GM18507 (cell line): ENCODE results near the gene NBEA.
"Not testable (repeated sequence)": the region's sequence is repeated elsewhere in the genome, so short reads cannot be mapped to it uniquely, and the experiment has no call there.

Experiments
- DNase-seq: peaks from one replicate; pipeline ENCODE4 v3.0.0; 2011; ENCODE audit warnings: low read depth; ENCODE audit not compliant: insufficient read length; ENCODE audit errors: extremely low spot score
- FAIRE-seq: peaks from 2 replicates; lab custom pipeline; 2011; peaks lifted over from hg19 to GRCh38; lab: Jason Lieb, UNC

The NBEA gene

GRCh38 chr13:35664747-35665146 lies 722.7 kb downstream of the NBEA start:
- DNase-seq (no peak), FAIRE-seq (no peak)

- FAIRE-seq (no peak), DNase-seq (no peak)
Measured at GRCh38 chr13:35669321-35669720, 727.3 kb downstream of the NBEA start.

- DNase-seq = no peak
- no peak for FAIRE-seq
Measured at GRCh38 chr13:35672611-35673010, 730.5 kb downstream of the NBEA start.

GRCh38 chr13:35675651-35676050 lies 733.6 kb downstream of the NBEA start:
- FAIRE-seq (no peak), DNase-seq (no peak)

- not testable (repeated sequence) for DNase-seq, FAIRE-seq
Measured at GRCh38 chr13:35677863-35678262, 735.8 kb downstream of the NBEA start.

- DNase-seq = no peak
- no peak for FAIRE-seq
Measured at GRCh38 chr13:35681685-35682084, 739.6 kb downstream of the NBEA start.

GRCh38 chr13:35684432-35684831 lies 742.4 kb downstream of the NBEA start:
- FAIRE-seq = no peak
- no peak for DNase-seq

GRCh38 chr13:35687336-35687735 lies 745.3 kb downstream of the NBEA start:
- FAIRE-seq = no peak
- DNase-seq = no peak

GRCh38 chr13:35690581-35691207 lies 748.6 kb downstream of the NBEA start:
- no peak for DNase-seq
- FAIRE-seq = no peak

GRCh38 chr13:35693134-35693784 lies 751.2 kb downstream of the NBEA start:
- FAIRE-seq (no peak), DNase-seq (no peak)

- DNase-seq (no peak), FAIRE-seq (no peak)
Measured at GRCh38 chr13:35694031-35694430, 752.0 kb downstream of the NBEA start.

- no peak for FAIRE-seq
Measured at GRCh38 chr13:35694549-35695447, 752.7 kb downstream of the NBEA start.

GRCh38 chr13:35695448-35695770 lies 753.3 kb downstream of the NBEA start:
- no peak for FAIRE-seq
- DNase-seq = no peak

More at GRCh38 chr13:35694549-35695447, 752.7 kb downstream of the NBEA start:
- DNase-seq = no peak

- DNase-seq (no peak), FAIRE-seq (no peak)
Measured at GRCh38 chr13:35697186-35697730, 755.2 kb downstream of the NBEA start.

GRCh38 chr13:35698911-35699576 lies 757.0 kb downstream of the NBEA start:
- FAIRE-seq (no peak), DNase-seq (no peak)

GRCh38 chr13:35699825-35700510 lies 757.9 kb downstream of the NBEA start:
- DNase-seq = no peak
- no peak for FAIRE-seq

GRCh38 chr13:35700671-35701070 lies 758.6 kb downstream of the NBEA start:
- no peak for DNase-seq
- no peak for FAIRE-seq

- no peak for FAIRE-seq
- no peak for DNase-seq
Measured at GRCh38 chr13:35702316-35702715, 760.2 kb downstream of the NBEA start.

- FAIRE-seq (no peak), DNase-seq (no peak)
Measured at GRCh38 chr13:35703061-35703460, 761.0 kb downstream of the NBEA start.
